Heart right ventricle (tissue), 16 donors: ENCODE data around the gene KCNIP1. TPM values are rescaled to one million over a fixed set of nuclear protein-coding genes. Genes with fewer than 3 reads are reported as not detected.

Source experiments
- ATAC-seq, 8 donors: fragments of 200-7000 bp; cut with Tn5 transposase; one replicate each; pipeline ENCODE4 v1.9.1; 2020; ENCODE audit warnings: mild to moderate bottlenecking in 8 of 8, moderate library complexity in 8 of 8, moderate number of reproducible peaks in 1 of 8
- DNase-seq, 2 donors: peaks; one replicate each; pipeline ENCODE4 v3.0.0-alpha.2; 2020
- H3K27ac ChIP-seq, 10 donors: fragments of 200-600 bp; sonication (generic) in 2 of 10; one replicate each; pipeline versions ENCODE4 v1.5.0 to v1.8.0; 2020 to 2022; ENCODE audit warnings: mild to moderate bottlenecking in 3 of 10
- H3K27me3 ChIP-seq, 7 donors: fragments of 200-600 bp; one replicate each; pipeline ENCODE4 v1.8.0; 2021 to 2022; ENCODE audit warnings: mild to moderate bottlenecking in 2 of 7
- H3K36me3 ChIP-seq, 9 donors: fragments of 200-600 bp; sonication (generic) in 1 of 9; one replicate each; pipeline versions ENCODE4 v1.5.0 to v1.8.0; 2020 to 2022; ENCODE audit warnings: mild to moderate bottlenecking in 2 of 9
- H3K4me1 ChIP-seq, 9 donors: fragments of 200-600 bp; sonication (generic) in 1 of 9; one replicate each; pipeline versions ENCODE4 v1.5.0 to v1.8.0; 2020 to 2022; ENCODE audit warnings: mild to moderate bottlenecking in 4 of 9
- H3K4me3 ChIP-seq, 10 donors: fragments of 200-600 bp; sonication (generic) in 2 of 10; one replicate each; pipeline versions ENCODE4 v1.5.0 to v1.8.0; 2020 to 2022; ENCODE audit warnings: mild to moderate bottlenecking in 7 of 10, moderate library complexity in 2 of 10
- H3K9me3 ChIP-seq, 11 donors: fragments of 200-600 bp in 10 of 11; sonication (generic) in 2 of 11; one replicate each; pipeline versions ENCODE4 v1.5.0 to v1.8.0; 2013 to 2022; ENCODE audit warnings: mild to moderate bottlenecking in 2 of 11, control low read depth in 1 of 11, moderate library complexity in 1 of 11
- CTCF ChIP-seq, 9 donors: fragments of 200-600 bp; sonication (generic) in 2 of 9; IDR thresholded peaks; one replicate each; pipeline versions ENCODE4 v1.5.0 to v1.8.0; 2021 to 2022; ENCODE audit warnings: antibody characterized with exemption in 9 of 9, mild to moderate bottlenecking in 5 of 9, moderate library complexity in 1 of 9
- WGBS, 2 donors: extraction: QIAGEN DNeasy Blood & Tissue Kit; methylation state at CpG; one replicate each; pipeline ENCODE4 v1.1.7; 2013; ENCODE audit warnings: inconsistent platforms in 1 of 2; 5-methylcytosine and 5-hydroxymethylcytosine counted together
- intact Hi-C, 10 donors: fragments of 100-400 bp; cut with DNase I; formaldehyde crosslinking; loops; one replicate each; pipeline versions ENCODE4 v1.11.1 to v1.14.2; 2022
- polyA plus RNA-seq, 2 donors: library from polyadenylated mRNA; stranded (reverse); fragments of 200-250 nt; gene quantifications; one replicate each; pipeline ENCODE4 v1.2.3, GENCODE V29; 2013
- total RNA-seq, 10 donors: library from RNA; stranded (reverse); fragmentation: NEBNext Ultra II Directional in 3 of 10; extraction: Animal tissue kit (Norgen Biotek cat#: 25700) in 3 of 10; gene quantifications; one replicate each; pipeline versions ENCODE4 v1.2.1 to v1.2.4, GENCODE V29; 2021 to 2023
- donor health status: Arrhythmogenic right ventricular cardiomyopathy.
- donor health status: ischemic (EF 13 %, LVEDD 7.1; RV severe dilation, severe dysfunction).
- donor health status: healthy with polysubstance abuse.
- donor health status: DM: no; HTN: yes; CAD: no.
- donor health status: DM: no; HTN: no; CAD: no.
- donor health status: ischemic (EF 25% LVEDD 6.9; RV normal size, moderate dysfunction).
- donor health status: ischemic (EF 25% LVEDD 5.7; RV mildly dilated, moderate dysfunction).
- donor health status: healthy.
- donor health status: DM: yes; HTN: yes; CAD: no.
- donor health status: Ischemic cardiomyopathy.
- donor health status: ischemic (EF 35%, LVEDD 5.7; RV mildly dilated, moderate dysfunction).
- donor health status: nonischemic (EF 11% LVEDD 7.7; RV severe dilation, severe dysfunction).
- donor health status: DM: yes; HTN: yes; CAD: no.
- donor health status: PGD.
- donor health status: ischemic (EF 29% LVEDD 5.4; RV normal size, mild dysfunction).
- donor health status: nonischemic (EF 23%, LVEDD 6.1; RV moderate dilation, normal function).

Gene KCNIP1
- total and polyA plus RNA-seq, 12 donors: 0.06 to 0.67 (median 0.21) TPM; not detected in 7

- peaks cover 0 to 4% (median 0%) of the 10 kb centered on the region in 9 donors for H3K4me1 ChIP-seq
- TF ChIP-seq CTCF (IDR thresholded peaks at IDR 0.05): peak in 1 of 9 donors; percentile 6
- no peak for ATAC-seq
- 71 to 75% methylated on average over 8 of the region's 8 CpGs for WGBS, 2 donors
- no peak for DNase-seq
- H3K9me3 ChIP-seq: no peaks in the 10 kb centered on the region
- no peaks in the 10 kb centered on the region for H3K36me3 ChIP-seq
- no peak overlapping the region for H3K27ac ChIP-seq
- intact Hi-C loops: no loop called here
- H3K27me3 ChIP-seq: peaks cover 0 to 31% (median 23%) of the 10 kb centered on the region in 7 donors
- H3K4me3 ChIP-seq: no peak overlapping the region
Observed at GRCh38 chr5:170508660-170509347, 5.0 kb downstream of the KCNIP1 start.

GRCh38 chr5:170509348-170509660, 5.5 kb downstream of the KCNIP1 start:
- no peak overlapping the region for H3K4me3 ChIP-seq
- H3K27ac ChIP-seq: no peak overlapping the region
- peaks cover 0 to 1% (median 0%) of the 10 kb centered on the region in 9 donors for H3K4me1 ChIP-seq
- H3K9me3 ChIP-seq: no peaks in the 10 kb centered on the region
- H3K36me3 ChIP-seq: no peaks in the 10 kb centered on the region
- intact Hi-C loops: no loop called here
- ATAC-seq (no peak), DNase-seq (no peak)
- no peak for TF ChIP-seq CTCF (IDR thresholded peaks at IDR 0.05)
- WGBS, 2 donors: 97 to 100% methylated on average over 1 of the region's 1 CpG
- peaks cover 0 to 26% (median 18%) of the 10 kb centered on the region in 7 donors for H3K27me3 ChIP-seq

- Histone ChIP-seq H3K9me3 (no peaks in the 10 kb centered on the region), H3K27me3 (peaks cover 0 to 18% (median 10%) of the 10 kb centered on the region in 7 donors), H3K36me3 (no peaks in the 10 kb centered on the region), H3K27ac (no peak overlapping the region), H3K4me1 (no peaks in the 10 kb centered on the region), H3K4me3 (no peak overlapping the region)
- ATAC-seq: no peak
- WGBS, 2 donors: 93 to 95% methylated on average over 7 of the region's 7 CpGs
- DNase-seq: no peak
- no peak for TF ChIP-seq CTCF (IDR thresholded peaks at IDR 0.05)
- intact Hi-C loops: no loop called here
Observed at GRCh38 chr5:170510126-170510525, 6.3 kb downstream of the KCNIP1 start.

- ATAC-seq (no peak), DNase-seq (no peak)
- TF ChIP-seq CTCF (IDR thresholded peaks at IDR 0.05): no peak
- no peaks in the 10 kb centered on the region for H3K36me3 ChIP-seq
- H3K4me1 ChIP-seq: no peaks in the 10 kb centered on the region
- peaks cover 0 to 13% (median 6%) of the 10 kb centered on the region in 7 donors for H3K27me3 ChIP-seq
- H3K4me3 ChIP-seq: no peak overlapping the region
- intact Hi-C loops: no loop called here
- H3K9me3 ChIP-seq: no peaks in the 10 kb centered on the region
- H3K27ac ChIP-seq: no peak overlapping the region
- 84 to 88% methylated on average over 5 of the region's 5 CpGs for WGBS, 2 donors
Observed at GRCh38 chr5:170510559-170510958, 6.7 kb downstream of the KCNIP1 start.
